HG03196 (cell line): ENCODE measurements around the gene APMAP.
A peak's percentile ranks its signal among the peaks of the same experiment; 100 is the strongest.

Experiments used
- ATAC-seq: cut with Tn5 transposase; IDR thresholded peaks from one replicate; pipeline ENCODE4 v1.9.1; 2021; ENCODE audit not compliant: unreplicated experiment

The APMAP gene

DNA sequence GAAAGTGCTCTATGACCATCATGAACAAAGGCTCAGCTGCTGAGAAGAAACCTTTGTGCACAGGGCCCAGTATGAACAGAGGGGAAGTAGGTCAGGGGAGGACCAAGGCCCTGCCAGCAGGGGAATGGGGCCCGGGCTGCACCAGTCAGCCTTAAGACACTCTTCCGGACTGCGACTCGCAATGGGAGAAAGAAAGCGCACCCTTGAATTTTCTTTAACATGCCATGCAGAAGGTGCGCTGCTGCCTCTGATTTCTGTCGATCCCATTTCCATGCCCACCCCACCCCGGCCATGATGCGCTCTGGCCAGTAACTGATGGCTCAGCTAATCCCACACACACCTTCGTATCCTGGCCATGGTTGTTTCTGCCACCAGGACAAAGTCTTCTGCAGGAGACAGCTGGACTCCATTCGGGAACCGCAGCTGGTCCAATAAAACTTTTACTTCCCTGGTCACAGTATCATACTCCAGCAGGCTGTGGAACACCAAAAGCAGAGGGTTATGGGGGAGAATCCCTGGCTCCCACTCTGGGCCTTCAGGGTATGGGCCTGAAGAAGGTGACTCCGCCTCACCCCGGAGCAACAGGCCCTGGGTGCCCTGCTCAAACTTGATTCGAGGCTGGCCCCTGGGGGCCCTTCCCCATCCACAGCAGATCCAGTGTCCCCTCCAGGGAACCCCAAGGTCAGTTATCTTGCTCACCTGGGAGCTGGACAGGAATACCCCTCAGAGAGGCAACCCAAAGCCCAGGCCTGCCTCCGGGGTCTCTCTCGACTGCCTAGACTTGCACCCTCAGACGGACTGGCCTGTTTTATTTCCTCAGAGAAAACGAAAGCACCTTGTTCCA, 23.1 kb downstream of the APMAP start:
- no peak for ATAC-seq

DNA sequence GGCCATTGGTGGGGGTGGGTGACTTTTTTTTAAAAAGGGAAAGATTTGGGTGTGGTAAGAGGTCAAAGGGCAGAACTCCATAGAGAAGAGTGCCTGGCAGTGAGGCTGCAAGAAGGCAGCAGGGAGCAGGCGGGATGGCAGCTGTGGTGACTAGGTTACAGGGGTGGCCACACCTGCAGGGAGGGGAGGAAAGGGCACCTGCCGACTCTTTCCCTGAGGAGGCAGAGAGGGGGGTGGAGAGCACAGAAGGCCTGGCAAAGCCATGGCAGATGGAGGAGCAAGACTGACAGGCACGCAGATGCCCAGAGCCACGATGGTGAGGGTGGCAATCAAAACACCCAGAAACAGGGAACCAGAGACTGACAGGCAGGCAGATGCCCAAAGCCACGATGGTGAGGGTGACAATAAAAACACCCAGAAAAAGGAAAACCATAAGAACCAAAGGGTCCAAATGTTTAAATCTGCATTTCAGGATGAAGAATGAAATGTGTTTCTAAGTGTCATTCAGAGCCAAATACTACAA, 24.2 kb downstream of the APMAP start:
- no peak for ATAC-seq

DNA sequence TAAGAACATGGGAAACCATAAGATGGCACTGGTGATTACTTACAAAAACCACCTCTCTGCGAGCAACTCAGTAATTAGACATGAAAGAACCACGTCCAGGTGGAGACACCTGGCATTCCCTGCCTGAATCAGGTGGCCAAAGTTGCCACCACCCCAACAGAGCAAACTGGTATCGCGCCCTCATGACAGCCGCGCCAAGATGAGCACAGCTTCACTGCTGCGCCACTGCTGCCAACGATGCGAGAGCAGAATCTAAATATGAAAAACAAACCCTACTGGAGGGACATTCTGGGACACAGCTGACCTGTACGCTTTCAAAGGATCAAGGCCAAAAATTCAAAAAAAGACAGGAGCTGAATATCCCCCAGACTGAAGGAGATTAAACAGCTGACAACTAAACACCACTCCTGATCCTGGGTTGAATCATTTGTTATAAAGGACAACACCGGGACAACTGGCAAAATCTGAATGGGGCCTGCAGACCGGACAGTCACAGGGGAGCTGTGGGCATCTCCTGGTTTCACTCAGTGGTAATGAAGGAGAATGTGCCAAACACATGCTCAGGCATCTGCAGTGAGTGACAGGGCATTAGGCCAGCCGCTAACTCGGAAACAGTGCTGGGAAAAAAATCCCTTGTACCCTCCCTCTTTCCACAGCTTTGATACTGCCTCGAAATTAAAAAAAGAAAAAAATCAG, 26.1 kb downstream of the APMAP start:
- no peak for ATAC-seq

DNA sequence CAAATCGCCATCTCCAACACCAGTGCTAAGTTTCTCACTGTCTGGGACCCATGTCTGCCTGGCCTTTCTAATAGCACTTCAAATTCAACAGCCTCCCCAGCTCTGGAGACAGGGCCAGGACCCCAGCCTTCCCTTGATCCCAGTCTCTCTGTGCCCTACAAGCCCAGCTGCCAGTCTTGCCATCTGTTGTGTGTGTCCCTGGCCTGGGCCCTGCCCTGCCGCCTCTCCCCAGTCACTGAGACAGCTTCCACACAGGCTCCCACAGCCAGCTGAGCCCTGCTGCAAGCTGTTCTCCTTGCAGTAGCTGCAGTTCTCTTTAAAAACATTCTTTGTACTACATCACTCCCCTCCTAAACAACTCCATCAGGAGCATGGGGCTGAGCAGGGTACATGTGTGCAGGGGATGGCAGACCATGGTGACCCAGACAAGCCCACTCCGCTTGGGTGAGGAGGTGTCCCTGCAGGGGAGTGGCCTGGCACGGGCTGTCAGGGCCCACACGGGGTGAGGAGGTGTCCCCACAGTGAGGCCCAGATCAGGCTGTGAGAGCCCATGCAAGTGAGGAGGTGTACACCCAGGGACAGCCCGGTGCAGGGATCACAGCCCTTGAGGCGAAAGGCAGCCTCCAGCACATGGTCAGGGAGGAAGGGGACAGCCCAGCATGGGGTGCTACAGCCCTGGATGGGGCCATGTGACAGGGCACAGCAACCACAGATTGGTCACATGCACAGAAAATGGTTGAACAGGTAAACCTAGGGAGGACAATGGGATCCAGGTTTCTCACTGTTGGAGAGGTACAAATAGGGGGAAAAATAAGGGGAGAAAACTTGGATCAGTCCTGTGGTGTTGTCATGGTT, 27.3 kb downstream of the APMAP start:
- no peak for ATAC-seq

DNA sequence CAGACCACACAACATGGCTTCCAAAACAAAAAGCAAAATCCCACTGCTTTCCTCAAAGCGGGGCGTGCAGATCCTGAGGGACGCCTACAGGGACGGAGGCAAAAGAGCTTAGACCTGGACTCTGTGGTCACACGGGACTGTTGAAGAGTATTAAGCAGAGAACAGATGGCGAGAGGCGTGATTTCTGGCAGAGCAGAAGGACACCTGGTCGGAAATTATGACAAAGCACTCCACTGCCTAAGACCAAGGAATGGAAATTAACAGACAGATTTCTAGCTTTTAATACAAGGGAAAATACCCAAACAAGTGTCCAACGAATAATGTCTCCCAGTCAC, 28.1 kb downstream of the APMAP start:
- no peak for ATAC-seq

DNA sequence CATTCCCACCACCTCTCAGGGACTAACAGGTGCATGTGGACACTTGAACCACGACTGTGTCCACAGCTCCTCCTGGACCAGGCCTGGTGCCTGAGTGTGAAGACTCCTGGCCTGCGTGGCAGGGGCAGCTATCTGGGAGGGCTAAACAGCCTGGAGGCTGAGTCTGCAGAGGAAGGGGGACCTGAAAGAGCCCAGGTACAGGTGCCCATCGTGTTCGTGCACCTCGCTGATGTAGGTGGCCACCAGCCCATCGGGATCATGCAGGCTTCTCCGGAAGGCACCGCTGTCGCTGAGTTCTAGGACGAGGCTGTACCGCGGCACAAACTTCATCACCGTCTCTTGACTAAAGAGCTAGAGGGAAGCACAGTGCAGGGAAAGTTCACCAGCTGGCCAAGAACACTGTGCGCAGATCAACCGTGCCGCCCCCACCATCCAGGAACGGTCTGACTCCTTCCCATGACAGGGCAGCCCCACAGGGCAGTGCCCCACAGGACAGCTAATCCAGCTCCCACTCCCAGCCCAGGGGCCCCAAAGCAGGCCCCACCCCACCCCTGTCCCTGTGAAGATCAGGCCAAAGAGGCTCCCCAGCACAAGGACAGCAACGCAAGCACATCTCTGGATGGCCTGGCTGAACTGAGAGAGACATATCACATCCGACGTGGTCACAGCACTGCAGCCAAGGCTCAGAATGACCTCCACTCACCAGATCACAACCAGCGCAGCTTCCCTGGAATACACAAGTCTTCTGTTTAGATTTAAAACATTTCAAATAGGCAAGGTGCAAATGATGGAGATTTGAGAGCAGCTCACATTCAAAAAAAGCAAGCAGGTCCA, 28.7 kb downstream of the APMAP start:
- ATAC-seq, result no peak

DNA sequence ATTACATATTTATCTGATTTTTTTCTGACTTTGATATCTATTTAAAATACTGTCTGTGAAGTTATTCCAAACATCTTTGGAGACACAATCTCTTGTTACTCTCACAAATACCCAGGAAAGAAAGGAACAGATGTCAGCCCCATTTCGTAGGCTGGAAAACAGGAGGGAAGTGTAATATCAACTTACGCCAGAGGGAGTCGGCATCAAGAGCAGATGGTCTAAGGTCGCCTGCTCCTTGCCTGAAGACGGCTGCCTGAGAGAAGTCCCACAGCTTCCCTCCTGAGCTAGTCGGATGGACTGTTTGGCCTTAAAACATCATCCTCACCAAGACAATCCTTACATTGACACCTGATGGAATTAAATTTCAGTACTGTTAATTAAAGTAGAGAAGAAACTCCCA, 30.0 kb downstream of the APMAP start:
- ATAC-seq, result no peak

DNA sequence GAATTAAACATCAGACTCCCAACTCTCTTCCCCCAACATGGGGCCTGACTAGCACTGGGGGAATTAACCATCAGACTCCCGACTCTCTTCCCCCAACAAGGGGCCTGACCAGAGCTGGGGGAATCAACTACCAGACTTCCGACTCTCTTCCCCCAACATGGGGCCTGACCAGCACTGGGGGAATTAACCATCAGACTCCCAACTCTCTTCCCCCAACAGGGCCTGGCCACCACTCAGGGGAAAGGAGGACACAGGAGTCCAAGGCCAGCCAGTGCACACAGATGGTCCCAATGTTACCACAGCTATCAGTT, 30.4 kb downstream of the APMAP start:
- no peak for ATAC-seq

DNA sequence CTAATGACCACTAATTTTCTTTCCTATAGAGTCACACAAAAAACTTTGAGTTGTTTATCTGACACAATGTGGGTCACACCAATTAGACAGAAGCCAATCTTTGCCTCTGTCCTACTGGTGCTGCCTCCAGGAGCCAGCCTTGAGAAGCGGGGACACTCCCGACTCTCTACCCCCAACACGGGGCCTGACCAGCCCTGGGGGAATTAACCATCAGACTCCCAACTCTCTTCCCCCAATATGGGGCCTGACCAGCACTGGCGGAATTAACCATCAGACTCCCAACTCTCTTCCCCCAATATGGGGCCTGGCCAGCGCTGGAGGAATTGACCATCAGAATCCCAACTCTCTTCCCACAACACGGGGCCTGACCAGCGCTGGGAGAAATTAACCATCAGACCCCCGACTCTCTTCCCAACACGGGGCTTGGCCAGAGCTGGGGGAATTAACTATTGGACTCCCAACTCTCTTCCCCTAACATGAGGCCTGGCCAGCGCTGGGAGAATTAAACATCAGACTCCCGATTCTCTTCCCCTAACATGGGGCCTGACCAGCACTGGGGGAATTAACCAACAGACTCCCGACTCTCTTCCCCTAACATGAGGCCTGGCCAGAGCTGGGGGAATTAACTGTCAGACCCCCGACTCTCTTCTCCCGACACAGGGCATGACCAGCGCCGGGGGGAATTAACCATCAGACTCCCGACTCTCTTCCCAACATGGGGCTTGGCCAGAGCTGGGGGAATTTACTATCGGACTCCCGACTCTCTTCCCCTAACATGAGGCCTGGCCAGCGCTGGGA, 31.0 kb downstream of the APMAP start:
- ATAC-seq, result no peak

DNA sequence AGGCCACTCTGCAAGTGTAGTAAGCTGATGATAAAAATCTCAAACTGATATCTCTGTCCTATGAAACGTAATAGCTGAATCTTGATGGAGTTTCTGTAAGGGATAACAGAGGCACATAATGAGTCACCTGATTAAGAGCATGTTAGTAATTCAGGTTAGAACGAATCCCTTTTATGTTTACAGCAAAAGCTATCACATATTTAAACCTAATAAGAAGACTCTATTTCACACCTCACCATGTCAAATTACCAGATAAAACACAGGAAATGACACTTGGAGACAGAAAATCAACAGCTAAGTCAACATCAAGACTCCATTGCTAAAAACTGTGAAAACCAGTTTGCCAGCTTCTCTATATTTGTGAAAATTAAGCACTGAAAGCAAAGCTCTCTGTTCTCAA, 31.7 kb downstream of the APMAP start:
- ATAC-seq, result no peak

DNA sequence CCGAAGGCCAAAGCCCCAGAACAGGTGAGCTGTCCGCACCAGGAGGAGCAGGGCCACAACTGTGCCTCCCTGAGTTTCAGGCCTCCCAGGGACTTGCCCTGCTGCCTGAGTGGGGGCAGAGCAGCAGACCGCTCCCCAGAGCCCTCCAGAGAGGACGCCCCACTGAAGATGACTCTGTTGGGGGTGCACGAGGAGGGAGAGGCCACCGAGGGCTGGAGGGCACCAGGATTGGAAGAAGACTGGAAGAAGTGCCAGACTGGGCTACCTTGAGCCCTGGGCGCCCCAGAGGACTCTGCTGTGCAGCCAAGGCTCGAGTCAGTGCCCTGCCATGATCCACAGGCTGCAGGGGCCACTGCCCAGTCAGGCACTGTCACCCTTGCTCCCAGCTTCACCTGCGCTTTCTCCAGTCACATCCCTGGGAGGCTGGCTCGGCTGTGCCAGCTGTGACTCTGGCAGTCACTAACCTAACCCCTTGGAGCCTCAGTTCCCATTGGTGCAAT, 32.2 kb downstream of the APMAP start:
- no peak for ATAC-seq

DNA sequence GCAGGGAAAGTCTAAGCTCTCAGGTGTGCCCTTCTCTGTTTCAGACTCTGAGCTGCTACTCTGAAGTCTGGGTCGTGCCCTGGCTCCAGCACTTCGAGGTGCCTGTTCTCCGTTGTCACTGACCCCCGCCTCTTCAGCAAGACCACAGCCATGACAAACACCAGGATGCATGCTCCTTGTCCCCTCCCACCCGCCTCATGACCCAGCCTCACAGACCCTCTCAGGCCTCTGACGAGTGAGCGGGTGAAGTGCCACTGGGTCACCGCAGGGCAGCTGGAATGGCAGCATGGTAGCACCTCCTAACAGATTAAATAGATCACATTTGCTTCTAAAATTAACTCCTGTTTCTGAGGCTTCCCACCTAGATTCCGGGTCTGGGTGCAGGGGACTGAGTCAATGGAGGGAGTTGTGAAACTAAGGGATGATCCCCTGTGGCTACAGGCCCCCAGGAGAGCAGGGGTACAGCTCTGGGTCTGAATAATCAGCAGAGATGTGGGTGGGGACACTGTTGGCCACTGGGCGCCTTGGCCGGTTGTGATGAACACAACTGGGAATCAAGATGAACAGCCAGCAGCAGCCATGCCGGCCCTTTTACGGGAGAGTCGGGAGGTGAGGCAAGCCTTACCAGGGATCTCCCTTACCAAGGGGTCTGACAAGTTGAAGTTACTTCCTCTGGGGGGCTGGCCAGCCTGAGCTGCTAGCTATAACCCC, 32.8 kb downstream of the APMAP start:
- no peak for ATAC-seq

DNA sequence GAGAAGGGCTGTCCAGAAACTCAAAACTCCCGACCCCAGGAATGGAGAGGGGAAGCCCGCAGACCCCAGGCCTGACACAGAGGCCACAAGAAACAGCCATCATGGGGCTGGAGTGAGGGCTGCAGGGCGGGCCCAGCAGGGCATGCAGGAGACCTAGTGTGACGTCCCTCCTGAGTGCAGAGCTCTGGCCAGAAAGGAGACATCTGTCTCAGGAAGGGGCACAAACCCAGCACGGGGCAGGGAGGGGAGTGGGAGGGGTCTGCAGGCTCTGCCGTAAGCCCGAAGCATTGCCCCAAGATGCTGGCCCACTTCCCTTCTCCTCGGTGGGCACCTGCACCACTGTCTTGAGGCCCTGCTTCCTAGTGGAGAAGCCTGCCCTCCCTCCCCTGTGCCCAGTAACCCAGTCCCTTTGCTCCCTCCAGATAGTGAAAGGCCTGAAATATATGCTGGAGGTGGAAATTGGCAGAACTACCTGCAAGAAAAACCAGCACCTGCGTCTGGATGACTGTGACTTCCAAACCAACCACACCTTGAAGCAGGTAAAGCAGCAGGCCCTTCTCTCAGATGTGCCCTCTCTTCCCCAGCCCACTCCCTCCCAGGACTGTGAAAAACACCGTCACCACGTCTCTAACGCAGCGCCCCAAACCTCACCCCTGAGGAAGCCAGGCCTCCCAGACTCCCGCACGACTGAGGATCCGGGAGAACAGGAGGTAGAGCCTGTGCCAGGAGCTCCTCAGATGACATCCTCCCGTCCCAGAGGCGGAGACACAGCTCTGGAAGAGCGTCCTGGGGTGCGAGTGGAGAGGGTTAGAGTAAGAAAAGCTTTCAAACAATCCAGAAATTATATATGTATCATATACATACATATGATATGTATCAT, 33.8 kb downstream of the APMAP start:
- ATAC-seq, result no peak

DNA sequence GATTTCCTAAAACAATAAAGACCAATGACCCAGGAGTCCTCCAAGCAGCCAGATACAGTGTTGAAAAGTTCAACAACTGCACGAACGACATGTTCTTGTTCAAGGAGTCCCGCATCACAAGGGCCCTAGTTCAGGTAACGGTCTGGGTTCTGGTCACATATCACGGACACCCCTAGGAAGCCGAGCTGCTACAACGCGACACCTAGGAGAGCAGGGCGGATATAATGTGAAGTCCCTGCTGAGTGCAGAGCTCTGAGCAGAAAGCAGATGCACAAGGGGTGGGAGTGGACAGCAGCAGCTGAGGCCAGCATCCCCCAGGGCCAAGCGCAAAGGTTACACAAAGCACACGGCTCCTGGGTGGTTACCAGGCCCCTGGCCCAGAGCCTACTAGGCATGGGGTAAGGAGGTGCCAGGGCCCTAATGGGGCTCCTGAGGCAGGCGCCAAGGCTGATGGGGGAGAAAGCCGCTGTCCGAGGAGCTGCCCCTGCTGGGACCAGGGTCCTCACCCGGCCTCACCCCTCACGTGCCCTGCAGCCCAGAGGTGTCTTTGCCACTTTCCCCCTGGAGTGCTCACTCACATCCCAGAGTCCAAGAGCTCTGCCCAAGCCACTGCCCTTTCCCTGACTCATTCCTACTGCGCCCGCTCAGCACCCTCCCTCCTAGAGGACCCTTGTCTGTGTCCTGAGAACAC, 35.1 kb downstream of the APMAP start:
- ATAC-seq, result no peak

DNA sequence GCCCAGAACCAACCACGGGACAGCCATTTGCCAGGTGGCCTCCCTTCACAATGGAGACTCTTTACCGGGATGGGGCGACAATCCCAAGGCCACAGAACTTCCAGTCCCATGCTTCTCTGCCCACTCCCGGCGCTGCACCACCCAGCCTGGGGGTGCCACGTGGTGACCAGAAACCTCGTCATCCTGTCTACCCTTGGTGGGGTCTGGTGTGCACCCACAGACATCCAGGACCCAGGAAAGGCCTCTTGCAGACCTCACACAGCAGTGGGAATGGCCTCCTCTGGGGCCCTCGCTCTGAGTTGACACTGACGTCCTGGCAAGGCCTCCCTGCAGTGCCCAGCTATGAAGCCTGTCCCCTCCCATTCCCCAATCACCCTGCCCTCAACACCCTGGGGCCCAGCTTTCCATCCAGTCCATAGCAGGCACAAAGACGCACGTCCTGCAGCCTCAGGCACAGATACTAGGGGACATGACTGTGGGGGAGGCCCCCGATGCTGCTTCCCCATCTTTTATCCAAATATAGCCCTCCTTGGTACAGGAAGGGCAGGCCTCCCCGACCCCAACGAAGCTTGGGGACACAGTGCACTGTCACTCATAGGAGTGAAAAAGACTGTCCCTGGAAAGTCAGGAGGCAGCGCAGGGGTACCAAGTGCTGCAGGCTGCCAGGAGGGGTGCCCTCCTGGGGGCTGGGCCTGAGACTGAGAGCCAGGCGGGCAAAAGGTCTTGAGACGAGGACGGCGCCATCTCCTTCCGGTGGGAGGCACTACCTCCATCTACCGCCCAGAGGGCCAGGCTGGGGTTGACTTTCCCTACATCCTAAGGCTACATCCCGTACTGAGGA, 36.3 kb downstream of the APMAP start:
- no peak for ATAC-seq

DNA sequence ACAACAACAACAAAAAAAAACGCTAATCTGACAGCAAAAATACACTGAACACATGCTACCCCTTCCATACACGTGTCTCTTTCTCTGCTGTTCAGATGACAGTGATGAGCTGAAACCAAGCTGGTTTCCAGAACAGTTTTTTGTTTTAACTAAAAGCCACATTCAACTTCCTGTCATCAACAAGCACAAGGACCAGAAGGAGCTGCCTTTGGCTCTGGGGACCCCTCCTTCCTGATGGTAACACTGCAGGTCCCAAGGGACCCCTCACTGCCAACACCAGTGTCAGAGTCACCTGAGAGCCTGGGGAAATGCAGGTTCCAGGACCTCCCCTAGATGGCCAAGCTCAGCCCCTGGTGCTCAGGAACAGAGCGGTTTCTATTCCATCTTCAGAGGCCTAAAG, 37.5 kb downstream of the APMAP start:
- peak; percentile 76 for ATAC-seq

DNA sequence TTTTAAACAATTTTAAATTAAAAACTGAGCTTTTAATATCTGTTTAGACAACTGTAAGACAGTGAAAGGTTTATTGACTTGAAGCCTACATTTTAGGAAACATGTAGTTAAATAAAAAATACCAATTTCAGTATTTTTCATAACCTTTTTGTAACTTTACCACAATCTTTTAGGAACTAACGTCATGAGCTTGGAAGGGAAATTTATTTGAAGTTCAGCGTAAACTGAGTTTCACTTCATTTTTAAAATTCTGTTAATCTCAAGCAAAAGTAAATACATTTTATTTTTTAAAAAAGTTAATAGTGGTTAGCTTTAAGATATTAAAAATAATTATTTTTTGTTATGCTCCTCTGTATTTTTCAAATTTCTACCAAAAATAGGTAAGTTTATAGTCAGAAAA, 38.0 kb downstream of the APMAP start:
- ATAC-seq, result no peak
